SK-N-SH (cell line): ENCODE results near the gene MGA.

Experiments used
- CTCF ChIP-seq: fragments of 200-600 bp; sonication (generic); IDR thresholded peaks from 2 replicates; pipeline ENCODE4 v1.6.1; 2017; ENCODE audit warnings: antibody characterized with exemption, mild to moderate bottlenecking, moderate library complexity
- FOXJ3 ChIP-seq: sonication (generic); formaldehyde crosslinking; IDR thresholded peaks from 2 replicates; pipeline ENCODE4 v1.5.1; 2020; ENCODE audit warnings: mild to moderate bottlenecking, missing genetic modification reagents
- POLR2AphosphoS5 ChIP-seq: IDR thresholded peaks from 2 replicates; pipeline ENCODE4 v1.6.1; 2012; ENCODE audit warnings: low read depth, low read length
- RAD21 ChIP-seq: IDR thresholded peaks from 2 replicates; pipeline ENCODE4 v1.6.1; 2012; ENCODE audit warnings: mild to moderate bottlenecking, low read length
- REST ChIP-seq: IDR thresholded peaks from 2 replicates; pipeline ENCODE4 v1.6.1; 2012; ENCODE audit warnings: mild to moderate bottlenecking, low read depth, low read length, moderate library complexity
- RXRA ChIP-seq: IDR thresholded peaks from 2 replicates; pipeline ENCODE4 v1.4.0; 2012; ENCODE audit warnings: low read depth, mild to moderate bottlenecking, borderline replicate concordance
- TAF1 ChIP-seq: IDR thresholded peaks from 2 replicates; pipeline ENCODE4 v1.6.1; 2012; ENCODE audit warnings: low read depth, mild to moderate bottlenecking, low read length, moderate library complexity, borderline replicate concordance
- USF2 ChIP-seq: fragments of 150-350 bp; IDR thresholded peaks from 2 replicates; pipeline ENCODE4 v1.6.1; 2017; ENCODE audit warnings: antibody characterized with exemption, low read length, low read depth, borderline replicate concordance

- TF ChIP-seq CTCF (no peak), REST (no peak), RAD21 (no peak), FOXJ3 (no peak), POLR2AphosphoS5 (no peak), TAF1 (no peak), USF2 (no peak), RXRA (no peak)
These were observed 54.1 kb downstream of the MGA start for GRCh38 chr15:41714291-41714690.
